ENCODE data around the gene MRPS14.

Gene MRPS14

GRCh38 chr1:174984952-174985351, 38.3 kb downstream of the MRPS14 start:
- TF ChIP-seq CTCF (IDR thresholded peaks at IDR 0.05; ENCODE audit: extremely low read depth, missing control alignments), result no peak

GRCh38 chr1:174982971-174983689, 40.1 kb downstream of the MRPS14 start:
- TF ChIP-seq CTCF (IDR thresholded peaks at IDR 0.05; ENCODE audit: extremely low read depth, missing control alignments), result peak; percentile 10
- no peak for DNase-seq (ENCODE audit: low spot score)

More at GRCh38 chr1:174984952-174985351, 38.3 kb downstream of the MRPS14 start:
- no peak for DNase-seq (ENCODE audit: low spot score)

- no peak for TF ChIP-seq CTCF (IDR thresholded peaks at IDR 0.05; ENCODE audit: extremely low read depth, missing control alignments)
- no peak for DNase-seq (ENCODE audit: low spot score)
These were observed 46.7 kb downstream of the MRPS14 start for GRCh38 chr1:174976436-174977108.

GRCh38 chr1:174975764-174976163, 47.5 kb downstream of the MRPS14 start:
- no peak for DNase-seq (ENCODE audit: low spot score)
- TF ChIP-seq CTCF (IDR thresholded peaks at IDR 0.05; ENCODE audit: extremely low read depth, missing control alignments), result no peak

GRCh38 chr1:174974711-174975119, 48.5 kb downstream of the MRPS14 start:
- no peak for TF ChIP-seq CTCF (IDR thresholded peaks at IDR 0.05; ENCODE audit: extremely low read depth, missing control alignments)
- no peak for DNase-seq (ENCODE audit: low spot score)

GRCh38 chr1:174971902-174972301, 51.3 kb downstream of the MRPS14 start:
- no peak for TF ChIP-seq CTCF (IDR thresholded peaks at IDR 0.05; ENCODE audit: extremely low read depth, missing control alignments)
- no peak for DNase-seq (ENCODE audit: low spot score)

GRCh38 chr1:174971466-174971865, 51.8 kb downstream of the MRPS14 start:
- TF ChIP-seq CTCF (IDR thresholded peaks at IDR 0.05; ENCODE audit: extremely low read depth, missing control alignments), result no peak
- no peak for DNase-seq (ENCODE audit: low spot score)

All from GM20000 (cell line).